Activated T-cell treated with anti-CD3 and anti-CD28 coated beads for 24 hours (primary cell): ENCODE data around the gene PKD2.
"Not testable (repeated sequence)": the region's sequence is repeated elsewhere in the genome, so short reads cannot be mapped to it uniquely, and the experiment has no call there.

Source experiments
- DNase-seq: peaks from one replicate; pipeline ENCODE4 v3.0.0-alpha.2; 2020; ENCODE audit warnings: low read depth

Gene PKD2

DNA sequence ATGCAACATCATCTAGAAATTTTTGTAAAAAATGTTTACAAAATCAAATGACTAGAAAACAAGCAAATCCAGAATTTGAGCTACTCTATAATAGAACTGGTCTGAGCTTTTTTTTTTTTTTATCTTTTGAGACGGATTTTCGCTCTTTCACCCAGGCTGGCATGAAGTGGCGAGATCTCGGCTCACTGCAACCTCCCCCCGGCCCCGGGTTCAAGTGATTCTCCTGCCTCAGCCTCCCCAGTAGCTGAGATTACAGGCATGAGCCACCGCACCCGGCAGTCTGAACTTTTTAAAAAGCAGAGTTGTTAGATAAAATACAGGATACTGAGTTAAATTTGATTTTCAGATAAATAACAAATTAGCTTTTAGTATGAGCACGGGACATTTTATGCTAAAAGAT, 20.9 kb upstream of the PKD2 start:
- DNase-seq = no peak

DNA sequence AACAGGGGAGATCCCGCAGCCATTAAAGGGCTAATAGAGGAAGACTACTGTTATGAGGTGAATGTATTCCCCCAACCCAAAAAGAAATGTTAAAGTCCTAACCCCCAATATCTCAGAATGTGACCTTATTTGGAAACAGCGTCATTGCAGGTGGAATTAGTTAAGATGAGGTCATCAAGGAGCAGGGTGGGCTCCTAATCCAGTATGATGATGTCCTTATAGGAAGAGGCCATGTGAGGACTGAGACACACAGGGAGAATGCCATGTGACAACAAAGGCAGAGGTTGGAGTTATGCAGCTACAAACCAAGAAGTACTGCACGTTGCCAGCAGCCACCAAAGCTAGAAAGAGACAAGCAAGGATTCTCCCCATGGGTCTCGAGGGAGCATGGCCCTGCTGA, 17.7 kb upstream of the PKD2 start:
- no peak for DNase-seq

DNA sequence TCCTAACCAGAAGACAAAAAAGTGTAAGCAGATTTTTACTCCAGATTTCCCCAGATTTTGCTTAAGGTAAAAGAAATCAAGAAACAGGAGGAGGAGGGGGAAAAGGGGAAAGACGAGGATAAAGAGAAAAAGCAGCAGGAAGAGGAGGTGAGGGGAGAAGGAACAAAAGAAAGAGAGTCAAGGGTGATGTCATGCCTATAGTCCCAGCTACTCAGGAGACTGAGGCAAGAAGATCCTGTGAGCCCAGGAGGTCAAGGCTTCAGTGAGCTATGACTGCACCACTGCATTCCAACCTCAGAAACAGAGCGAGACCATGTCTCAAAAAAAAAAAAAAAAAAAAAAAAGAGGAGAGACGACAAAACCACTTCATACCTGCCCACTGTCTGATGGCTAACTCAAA, 12.0 kb upstream of the PKD2 start:
- no peak for DNase-seq

DNA sequence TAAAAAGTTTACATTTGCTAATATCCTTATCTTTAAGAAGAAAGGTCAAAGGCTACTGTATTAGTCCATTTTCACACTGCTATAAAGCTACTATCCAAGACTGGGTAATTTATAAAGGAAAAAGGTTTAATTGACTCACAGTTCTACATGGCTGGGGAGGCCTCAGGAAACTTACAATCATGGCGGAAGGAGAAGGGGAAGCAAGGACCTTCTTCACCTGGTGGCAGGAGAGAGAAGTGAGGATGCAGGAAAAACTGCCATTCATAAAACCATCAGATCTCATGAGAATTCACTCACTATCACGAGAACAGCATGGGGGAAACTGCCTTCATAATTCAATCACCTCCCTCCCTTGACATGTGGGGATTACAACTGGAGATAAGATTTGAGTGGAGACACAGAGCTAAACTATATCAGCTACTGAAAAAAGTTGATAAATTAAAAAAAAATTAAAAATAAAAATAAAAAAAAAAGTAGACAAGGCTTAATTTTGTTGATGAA, 8.2 kb upstream of the PKD2 start:
- not testable (repeated sequence) for DNase-seq

DNA sequence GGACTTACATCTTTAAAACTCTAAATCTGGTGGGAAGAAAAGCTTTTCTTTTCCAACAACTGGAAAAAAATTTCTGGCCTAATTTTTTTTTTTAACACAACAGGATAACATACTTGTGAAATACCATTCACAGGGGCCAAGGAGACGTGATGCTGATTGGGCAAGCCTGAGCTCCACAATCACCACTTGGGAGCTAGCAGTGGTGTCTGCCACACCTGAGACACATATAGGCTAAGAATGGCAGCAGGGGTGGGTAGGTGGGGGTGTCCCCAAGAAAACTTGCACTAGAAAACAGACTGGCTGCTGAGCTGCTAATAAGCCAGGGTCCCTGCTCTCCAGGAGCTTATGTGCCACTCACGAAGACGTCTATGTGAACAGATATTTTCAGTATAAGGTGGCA, 5.6 kb upstream of the PKD2 start:
- no peak for DNase-seq

DNA sequence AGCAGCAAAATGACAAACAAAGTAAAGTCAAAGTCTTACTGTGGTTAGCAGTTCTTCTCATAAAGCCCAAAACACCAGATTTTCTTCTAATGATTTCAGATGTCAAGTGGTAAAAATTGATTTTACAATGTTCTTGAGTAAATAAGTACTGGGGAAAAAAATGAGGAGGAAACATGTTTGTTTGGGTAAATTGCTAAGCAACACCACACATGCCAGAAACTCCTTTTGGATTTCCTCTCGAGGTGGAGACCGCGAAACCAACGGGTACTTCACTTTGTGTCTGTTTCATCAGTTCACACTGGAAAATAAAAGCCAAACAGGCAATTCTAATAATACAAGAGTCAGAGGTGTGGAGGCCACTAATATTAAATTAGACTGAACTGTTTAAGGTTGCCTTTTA, 4.6 kb upstream of the PKD2 start:
- DNase-seq = no peak

DNA sequence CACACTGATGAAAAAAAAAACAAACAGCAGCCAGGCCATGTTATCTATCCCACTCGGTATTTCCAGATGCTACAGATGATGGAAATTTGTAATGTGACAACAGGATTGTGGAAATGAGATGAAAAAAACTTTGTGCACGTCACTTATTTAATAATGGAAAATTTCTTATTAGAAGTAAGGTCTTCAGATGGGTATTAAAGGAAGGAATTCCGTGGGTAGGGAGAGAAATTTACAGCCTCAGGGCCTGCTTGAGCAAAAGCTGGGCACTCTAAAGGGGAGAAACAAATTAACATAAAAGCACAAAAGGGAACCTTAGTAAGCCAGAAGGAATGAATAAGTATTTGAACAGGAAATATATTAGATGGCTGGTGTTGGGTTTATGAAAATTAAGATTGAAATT, 4.2 kb upstream of the PKD2 start:
- DNase-seq = no peak

DNA sequence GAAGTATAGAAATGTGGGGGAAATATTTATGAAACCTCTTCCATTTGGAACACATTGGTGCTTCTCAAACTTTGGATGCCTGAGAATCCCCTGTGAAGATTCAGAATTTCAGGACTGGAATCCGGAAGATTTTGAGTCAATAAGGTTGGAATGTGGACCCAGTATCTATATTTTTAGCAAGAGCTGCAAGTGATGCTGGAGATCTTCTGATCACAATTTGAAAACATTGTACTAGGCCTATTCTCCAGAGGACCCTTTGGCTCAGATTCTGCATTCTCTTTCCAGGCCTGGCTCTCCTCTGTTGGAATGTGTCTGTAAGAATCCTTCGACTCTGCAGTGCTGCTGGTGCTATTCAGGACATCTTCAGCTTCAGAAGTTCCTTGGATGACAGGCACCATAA, 2.4 kb upstream of the PKD2 start:
- no peak for DNase-seq

DNA sequence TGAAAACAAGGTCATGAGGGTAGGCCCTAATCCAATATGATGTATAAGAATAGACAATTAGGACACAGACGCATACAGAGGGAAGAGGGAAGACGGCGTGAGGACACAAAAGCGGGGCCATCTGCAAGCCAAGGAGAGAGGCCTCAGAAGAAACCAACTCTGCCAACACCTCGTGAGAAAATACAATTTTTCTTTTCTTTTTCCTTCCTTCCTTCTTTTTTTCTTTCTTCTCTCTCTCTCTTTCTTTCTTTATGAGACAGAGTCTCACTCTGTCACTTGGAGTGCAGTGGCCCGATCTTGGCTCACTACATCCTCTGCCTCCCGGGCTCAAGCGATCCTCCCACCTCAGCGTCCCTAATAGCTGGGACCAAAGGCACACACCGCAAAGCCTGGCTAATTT, 1.5 kb upstream of the PKD2 start:
- DNase-seq = no peak

DNA sequence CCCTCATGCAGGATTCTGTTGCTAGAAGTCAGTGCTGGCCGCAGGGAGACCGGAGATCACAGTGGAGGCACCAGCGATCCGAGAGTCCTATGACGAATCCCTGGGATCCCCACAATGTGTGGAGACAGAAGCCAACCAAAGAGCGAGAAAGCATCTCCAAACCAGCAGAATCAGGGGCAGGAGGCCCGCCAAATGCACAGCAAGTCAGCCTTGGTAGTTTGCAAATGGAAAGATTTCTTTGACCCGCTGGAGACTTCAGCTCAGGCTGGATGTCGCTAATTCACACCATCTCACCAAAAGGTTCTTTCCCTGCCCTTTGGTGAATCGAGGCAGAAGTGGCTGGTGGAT, 505 bp upstream of the PKD2 start:
- DNase-seq = no peak

DNA sequence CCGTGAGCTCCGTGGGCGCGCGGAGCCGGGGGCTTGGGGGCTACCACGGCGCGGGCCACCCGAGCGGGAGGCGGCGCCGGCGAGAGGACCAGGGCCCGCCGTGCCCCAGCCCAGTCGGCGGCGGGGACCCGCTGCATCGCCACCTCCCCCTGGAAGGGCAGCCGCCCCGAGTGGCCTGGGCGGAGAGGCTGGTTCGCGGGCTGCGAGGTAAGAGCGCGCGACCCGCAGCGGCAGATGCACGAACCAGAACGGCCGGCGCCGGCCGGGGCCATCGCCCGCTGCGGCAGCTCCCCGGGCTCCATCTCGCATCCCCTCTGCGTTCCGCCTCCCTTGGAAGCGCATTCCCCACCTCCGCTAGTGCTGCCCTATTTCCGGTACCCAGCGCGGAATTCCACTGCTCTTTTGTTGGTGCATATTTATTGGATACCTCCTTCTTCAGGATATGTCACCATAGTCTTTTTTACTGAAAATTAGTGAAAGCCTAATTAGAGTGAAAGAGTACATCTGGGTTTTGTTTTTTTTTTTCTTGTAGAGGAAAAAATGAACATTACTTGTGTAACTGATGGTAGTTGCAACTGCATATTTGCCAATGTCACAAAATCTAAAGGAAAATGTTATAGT, 797 bp downstream of the PKD2 start:
- DNase-seq = no peak

DNA sequence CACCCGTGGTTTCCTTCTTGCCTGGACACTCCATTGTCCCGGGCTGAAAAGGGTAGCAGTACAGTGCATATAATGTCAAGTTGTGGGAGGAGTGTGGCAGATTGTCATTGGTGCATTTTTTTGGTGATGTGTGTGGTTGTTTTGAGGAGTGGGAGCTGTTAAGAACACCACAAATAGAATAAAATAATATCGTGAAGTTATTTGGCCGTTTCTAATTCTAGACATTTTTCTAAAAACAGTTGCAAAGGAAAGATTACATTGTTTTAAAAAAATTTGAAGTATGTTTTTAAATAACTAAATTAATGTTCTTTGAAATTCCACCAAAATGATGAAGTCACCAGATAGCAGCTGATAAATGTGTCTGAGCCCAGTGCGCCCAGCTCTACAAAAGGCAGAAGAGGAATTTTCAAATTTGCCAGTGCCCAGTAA, 1.3 kb downstream of the PKD2 start:
- no peak for DNase-seq

DNA sequence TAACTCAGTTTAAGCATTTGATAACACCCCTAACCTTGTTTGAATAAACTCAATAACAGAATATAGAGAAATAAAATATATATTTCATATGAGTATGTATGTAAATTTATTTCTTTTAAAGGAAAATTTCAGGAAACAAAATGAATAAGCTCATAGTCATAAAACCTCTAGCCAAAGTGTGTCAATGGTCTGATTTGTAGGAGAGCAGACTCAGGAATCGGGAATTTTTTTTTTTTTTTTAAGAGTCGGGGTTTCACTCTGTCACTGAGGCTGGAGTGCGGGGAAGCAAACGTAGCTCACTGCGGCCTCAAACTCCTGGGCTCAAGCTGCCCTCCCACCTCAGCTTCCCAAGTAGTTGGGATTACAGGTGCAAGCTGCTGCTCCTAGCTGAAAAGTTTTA, 2.4 kb downstream of the PKD2 start:
- DNase-seq = no peak

DNA sequence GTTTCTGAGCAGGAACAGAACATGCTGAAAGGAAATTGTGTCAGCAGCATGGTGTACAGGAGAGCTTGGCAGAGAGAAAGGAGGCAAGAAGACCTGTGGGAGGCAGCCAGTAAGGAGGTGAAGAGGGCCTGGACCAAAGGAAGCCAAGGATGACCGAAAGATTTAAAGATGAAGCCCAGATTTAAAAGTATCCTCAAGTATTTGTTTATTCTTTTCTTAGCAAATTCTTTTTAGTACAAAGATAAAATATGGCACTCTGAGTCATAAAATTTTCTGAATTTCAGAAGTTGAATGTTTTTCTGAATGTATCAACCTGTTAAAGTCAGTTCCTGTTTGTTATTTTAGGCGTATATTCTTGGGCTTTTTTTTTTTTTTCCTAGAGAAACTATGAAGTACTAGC, 3.5 kb downstream of the PKD2 start:
- DNase-seq = no peak

DNA sequence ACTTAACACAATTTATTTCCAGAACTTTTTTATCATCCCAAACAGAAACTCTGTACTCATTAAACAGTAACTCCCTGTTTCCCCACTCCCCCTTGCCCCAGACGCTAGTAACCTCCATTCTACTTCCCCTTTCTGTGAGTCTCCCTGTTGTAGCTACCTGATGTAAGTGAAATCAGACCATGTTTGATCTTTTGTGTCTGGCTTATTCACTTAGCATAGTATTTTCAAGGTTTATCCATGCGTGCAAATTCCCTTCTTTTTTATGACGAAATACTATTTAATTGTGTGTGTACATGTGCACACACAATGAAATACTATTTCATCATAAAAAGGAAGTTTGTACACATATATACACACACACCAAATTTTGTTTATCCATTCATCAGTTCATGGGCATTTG, 5.2 kb downstream of the PKD2 start:
- DNase-seq = no peak

DNA sequence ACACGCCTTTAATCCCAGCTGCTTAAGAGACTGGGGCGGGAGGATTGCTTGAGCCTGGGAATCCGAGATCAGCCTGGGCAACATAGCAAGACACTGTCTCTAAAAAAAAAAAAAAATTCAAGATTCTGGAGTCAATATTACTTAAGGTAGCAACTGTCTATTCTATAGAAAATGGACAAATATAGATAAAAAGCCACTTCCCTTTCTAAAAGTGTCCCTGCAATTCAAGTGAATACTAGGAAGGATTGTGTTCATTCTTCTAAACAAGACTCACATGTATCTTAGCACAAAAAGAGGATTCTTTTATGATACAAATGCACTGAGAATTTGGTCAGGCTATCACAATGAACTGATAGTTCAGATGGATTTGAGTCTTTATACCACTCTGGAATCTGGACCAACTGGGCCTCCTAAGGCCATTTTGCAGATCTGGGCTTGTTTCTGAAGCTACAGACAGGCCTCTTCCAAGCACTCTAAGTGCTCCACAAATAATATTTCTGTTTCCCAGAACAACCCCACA, 7.0 kb downstream of the PKD2 start:
- DNase-seq = no peak

DNA sequence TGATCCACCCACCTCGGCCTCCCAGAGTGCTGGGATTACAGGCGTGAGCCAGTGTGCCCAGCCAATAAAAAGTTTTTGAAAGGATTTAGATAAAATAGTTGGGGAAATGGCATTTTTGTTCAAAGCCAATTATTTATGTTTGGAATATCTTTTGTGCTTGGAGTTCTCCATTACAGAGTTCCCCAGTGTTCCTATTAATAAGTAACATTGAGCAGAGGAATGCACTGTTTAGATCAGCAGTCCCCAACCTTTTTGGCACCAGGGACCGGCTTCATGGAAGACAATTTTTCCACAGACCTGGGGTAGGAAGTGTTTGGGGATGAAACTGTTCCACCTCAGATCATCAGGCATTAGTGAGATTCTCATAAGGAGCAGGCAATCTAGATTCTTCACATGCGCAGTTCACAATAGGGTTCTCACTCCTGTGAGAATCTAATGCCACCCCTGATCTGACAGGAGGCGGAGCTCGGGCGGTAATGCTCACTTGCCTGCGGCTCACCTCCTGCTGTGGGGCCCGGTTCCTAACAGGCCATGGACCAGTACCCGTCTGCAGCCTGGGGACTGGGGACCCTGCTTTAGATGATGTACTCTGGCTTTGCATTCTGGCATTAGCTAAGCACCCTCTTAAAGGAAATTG, 8.3 kb downstream of the PKD2 start:
- no peak for DNase-seq

DNA sequence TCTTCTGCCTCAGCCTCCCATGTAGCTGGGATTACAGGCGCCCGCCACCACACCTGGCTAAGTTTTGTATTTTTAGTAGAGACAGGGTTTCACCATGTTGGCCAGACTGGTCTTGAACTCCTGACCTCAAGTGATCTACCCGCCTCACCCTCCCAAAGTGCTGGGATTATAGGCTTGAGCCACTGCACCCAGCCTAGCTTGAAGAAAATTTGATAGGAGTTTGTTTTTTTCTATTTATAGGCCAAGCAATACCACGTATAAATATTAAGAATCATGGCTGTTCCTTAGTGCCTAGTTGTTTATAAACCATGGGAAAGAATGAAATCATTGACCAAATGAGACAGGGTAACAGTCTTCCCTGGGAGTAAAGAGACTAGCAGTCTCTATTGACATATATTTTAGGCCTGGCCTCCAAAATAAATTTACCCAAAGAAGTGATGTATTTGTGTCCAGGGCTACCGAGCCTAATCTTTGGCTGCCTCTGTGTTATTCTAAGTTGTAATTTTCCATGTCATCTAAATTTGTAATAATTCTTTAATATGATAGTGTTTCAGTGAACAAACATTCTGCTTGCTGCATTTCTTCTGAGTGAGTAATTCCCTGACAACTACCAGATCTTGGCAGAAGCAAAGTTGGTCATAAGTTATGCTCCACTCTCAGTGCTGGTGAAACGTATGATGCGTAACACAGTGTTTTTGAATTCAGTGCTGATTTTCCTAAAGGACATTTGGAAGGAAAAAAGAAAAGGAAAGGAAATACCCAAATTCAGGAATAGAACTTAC, 10.3 kb downstream of the PKD2 start:
- DNase-seq = no peak

DNA sequence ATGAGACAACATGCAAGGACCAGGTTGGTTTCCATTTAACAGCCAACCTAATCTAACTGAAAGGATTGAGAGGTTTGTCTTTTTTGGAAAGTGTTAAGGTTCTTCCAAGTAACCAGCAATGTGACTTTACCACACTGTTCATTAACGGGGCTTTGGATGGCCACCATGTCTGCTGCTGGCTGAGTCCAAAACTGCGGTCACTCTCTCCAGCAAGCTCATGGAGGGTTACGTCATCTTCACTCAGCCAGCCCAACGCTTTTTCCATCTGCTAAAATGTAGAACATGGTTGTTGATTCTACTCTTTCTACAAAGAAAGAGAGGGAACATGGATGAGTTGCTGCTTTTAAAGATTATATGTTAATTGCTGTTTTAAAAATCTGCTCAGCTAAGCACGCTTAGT, 11.0 kb downstream of the PKD2 start:
- DNase-seq = no peak

DNA sequence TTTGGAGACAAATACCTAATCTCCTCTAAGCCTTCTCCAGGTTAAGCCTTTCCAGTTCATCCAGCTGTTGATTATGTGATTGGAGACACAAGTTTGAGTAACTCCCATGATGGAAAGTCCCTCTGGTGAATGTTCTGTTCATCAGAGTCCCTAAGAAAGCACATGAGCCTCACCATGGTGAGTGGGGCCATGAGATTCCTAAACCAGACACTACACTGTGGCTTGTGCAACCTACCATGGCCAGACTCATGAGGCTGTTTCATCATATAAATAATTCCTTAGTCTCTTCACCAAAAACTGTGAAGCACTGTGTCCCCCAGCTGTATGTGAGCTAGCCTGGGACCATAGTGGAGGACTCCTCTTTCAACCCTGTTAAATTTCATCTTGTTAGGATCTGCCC, 14.4 kb downstream of the PKD2 start:
- DNase-seq = no peak

DNA sequence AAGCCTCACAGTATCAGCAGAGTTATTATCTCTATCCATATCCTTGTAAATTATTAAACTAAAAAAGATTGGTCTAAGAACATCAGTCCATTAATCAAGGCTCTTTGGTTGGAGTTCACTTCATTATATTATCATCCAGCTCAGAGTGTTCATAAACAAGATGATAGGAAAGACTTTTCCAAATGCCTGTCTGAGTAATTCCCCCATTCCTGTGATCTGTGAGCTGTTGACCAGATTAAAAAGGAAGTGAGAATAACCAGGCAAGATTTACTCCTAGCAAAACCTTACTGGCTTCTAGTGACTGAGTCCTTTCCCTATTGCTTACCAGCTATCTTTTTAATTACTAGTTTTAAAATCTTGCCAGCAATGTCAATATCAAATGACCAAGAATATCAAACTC, 14.9 kb downstream of the PKD2 start:
- DNase-seq = no peak

DNA sequence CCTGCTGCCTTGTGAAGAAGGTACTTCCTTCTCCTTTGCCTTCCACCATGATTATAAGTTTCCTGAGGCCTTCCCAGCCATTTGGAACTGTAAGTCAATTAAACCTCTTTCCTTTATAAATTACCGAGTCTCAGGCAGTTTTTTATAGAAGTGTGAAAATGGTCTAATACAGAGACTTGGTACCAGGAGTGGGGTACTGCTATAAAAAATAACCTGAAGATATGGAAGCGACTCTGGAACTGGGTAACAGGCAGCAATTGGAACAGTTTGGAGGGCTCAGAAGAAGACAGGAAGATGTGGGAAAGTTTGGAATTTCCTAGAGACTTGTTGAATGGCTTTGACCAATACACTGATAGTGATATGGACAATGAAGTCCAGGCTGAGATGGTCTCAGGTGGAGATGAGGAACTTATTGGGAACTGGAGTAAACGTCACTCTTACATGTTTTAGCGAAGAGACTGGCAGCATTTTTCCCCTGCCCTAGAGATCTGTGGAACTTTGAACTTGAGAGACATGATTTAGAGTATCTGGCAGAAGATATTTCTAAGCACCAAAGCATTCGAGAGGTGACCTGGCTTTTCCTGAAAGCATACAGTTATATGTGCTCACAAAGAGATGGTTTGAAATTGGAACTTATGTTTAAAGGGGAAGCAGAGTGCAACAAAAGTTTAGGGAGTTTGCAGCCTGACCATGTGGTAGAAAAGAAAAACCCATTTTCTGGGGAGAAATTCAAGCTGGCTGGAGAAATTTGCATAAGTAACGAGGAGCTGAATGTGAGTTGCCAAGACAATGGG, 18.6 kb downstream of the PKD2 start:
- DNase-seq = not testable (repeated sequence)
